ENCODE results near the gene IPPK.
"Not testable (repeated sequence)": the region's sequence is repeated elsewhere in the genome, so short reads cannot be mapped to it uniquely, and the experiment has no call there.

The IPPK gene

DNA sequence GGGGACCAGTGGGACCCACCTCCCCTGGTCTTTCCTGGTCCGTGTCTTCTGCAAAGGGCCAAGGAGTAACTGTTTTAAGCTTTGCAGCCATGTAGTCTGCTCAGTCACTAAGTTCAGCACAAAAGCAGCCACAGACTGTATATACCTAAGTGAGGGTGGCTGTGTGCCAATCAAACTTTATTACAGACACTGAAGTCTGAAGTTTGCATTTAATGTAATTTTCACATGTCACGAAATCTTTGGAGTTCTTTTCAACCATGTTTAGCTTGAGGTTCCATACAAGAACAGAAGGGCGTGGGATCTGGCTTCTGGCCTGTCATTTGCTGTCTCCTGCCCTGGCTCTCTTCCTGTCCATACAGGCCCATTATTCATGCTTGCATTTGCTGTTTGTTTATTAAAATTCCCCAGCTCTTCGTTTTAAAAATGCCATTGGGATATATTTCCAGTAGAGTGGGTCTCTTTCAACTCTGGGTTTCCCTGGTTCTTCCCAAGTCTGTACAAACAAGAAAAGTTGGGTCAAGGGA, 69.9 kb downstream of the IPPK start:
- in situ Hi-C loops (cut with MboI; ENCODE audit: low sequenced_read_pairs): no loop called here

GRCh38 chr9:92598382-92598781, 71.5 kb downstream of the IPPK start:
- in situ Hi-C loops (cut with MboI; ENCODE audit: low sequenced_read_pairs): no loop called here

- in situ Hi-C loops (cut with MboI; ENCODE audit: low sequenced_read_pairs): no loop called here
These were observed 74.0 kb downstream of the IPPK start for GRCh38 chr9:92595930-92596329.

DNA sequence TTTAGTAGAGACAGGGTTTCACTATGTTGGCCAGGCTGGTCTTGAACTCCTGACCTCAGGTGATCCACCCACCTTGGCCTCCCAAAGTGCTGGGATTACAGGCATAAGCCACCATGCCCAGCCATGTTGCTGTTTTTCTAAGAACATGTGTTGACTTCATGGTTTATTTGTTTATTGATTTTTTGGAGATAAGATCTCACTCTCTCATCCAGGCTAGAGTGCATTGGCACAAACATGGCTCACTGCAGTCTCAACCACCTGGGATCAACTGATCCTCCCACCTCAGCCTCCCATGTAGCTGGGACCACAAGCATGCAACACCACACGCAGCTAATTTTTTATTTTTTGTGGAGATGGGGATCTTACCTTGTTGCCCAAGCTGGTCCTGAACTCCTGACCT, 74.9 kb downstream of the IPPK start:
- in situ Hi-C loops (cut with MboI; ENCODE audit: low sequenced_read_pairs): not testable (repeated sequence)

GRCh38 chr9:92592946-92593861, 76.7 kb downstream of the IPPK start:
- in situ Hi-C loops (cut with MboI; ENCODE audit: low sequenced_read_pairs): no loop called here

GRCh38 chr9:92592537-92592936, 77.4 kb downstream of the IPPK start:
- in situ Hi-C loops (cut with MboI; ENCODE audit: low sequenced_read_pairs): no loop called here

- in situ Hi-C loops (cut with MboI; ENCODE audit: low sequenced_read_pairs): no loop called here
These were observed 79.6 kb downstream of the IPPK start for GRCh38 chr9:92590377-92590776.

GRCh38 chr9:92589923-92590322, 80.0 kb downstream of the IPPK start:
- in situ Hi-C loops (cut with MboI; ENCODE audit: low sequenced_read_pairs): no loop called here

- in situ Hi-C loops (cut with MboI; ENCODE audit: low sequenced_read_pairs): no loop called here
These were observed 93.8 kb downstream of the IPPK start for GRCh38 chr9:92576175-92576574.

GRCh38 chr9:92573612-92574011, 96.3 kb downstream of the IPPK start:
- in situ Hi-C loops (cut with MboI; ENCODE audit: low sequenced_read_pairs): not testable (repeated sequence)

DNA sequence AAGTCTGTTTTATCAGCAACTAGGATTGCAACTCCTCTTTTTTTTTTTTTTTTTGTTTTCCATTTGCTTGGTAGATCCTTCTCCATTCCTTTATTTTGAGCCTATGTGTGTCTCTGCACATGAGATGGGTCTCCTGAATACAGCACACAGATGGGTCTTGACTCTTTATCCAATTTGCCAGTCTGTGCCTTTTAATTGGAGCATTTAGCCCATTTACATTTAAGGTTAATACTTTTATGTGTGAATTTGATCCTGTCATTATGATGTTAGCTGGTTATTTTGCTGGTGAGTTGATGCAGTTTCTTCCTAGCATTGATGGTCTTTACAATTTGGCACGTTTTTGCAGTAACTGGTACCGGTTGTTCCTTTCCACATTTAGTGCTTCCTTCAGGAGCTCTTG, 98.1 kb downstream of the IPPK start:
- in situ Hi-C loops (cut with MboI; ENCODE audit: low sequenced_read_pairs): not testable (repeated sequence)

DNA sequence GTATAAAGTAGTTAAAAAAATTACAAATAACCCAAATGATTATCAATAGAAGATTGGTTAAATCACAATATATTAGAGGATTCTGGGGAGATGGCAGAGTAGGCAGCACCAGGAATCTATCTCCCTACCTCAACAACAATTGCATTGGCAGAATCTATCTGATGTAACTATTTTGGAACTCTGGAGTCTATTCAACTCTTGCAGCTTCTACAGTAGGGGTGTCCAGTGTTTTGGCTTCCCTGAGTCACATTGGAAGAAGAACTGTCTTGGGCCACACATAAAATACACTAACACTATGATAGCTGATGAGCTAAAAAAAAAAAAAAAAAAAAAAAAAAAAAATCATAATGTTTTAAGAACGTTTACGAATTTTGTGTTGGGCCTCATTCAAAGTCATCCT, 104.9 kb downstream of the IPPK start:
- in situ Hi-C loops (cut with MboI; ENCODE audit: low sequenced_read_pairs): no loop called here

GRCh38 chr9:92564504-92564903, 105.4 kb downstream of the IPPK start:
- in situ Hi-C loops (cut with MboI; ENCODE audit: low sequenced_read_pairs): no loop called here
